ENCODE data around the gene TNFRSF1A.

DNA sequence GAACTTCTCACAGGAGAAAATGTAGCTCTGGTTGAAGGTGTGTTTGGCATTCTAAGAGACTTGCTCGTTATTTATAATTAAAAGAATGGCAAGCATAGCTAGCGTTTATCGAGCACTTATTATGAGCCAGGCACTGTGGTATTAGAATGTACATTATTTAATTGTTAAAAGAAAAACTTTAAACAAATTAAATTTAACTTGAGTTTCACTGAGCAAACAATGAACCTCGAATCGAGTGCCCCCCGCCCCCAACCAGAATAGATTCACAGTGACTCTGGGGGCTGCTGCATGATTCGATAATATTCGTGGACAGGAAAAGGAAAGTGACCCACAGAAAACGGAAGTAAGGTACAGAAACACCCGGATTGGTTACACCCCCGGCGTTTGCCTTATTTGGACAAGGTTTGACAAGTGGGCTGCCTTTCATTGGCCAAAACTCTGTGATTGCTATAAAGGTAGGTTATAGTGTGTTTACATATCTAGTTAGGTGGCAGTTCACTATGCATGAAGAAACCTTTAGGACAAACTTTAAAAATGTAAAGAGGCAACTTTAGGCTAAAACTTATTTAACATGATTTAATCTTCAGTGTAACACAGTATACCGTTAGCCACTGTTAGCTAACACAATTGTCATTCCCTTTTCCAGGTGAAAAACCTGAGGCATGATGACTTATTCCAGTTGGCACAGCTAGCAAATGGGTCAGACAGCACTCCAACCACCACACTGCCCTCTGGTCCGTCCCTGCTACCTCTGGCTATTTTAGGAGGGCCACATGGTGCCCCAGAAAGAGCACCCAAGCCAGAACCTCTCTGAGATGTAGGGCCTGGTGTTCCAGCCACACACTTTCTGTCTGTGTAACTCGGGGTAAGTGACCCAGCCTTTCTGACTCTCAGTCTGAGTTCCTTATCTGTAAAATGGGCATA is 26.4 kb upstream of the TNFRSF1A start:
- TF ChIP-seq RAD21 (IDR thresholded peaks at IDR 0.05) (no peak), FOXA2 (IDR thresholded peaks at IDR 0.05) (no peak), FOXA1 (IDR thresholded peaks at IDR 0.05) (no peak), EGR1 (IDR thresholded peaks at IDR 0.05; ENCODE audit: low read depth in 2 of 2) (no peak), GABPA (IDR thresholded peaks at IDR 0.05 in 1 of 2, conservative IDR thresholded peaks at IDR 0.05 in 1 of 2) (no peak), TAF1 (conservative IDR thresholded peaks at IDR 0.05) (no peak), HNF4A (conservative IDR thresholded peaks at IDR 0.05) (peak; percentile 28 to 32), RXRA (IDR thresholded peaks at IDR 0.05) (peak; percentile 60 to 61)
- TF ChIP-seq, protein P1, sequence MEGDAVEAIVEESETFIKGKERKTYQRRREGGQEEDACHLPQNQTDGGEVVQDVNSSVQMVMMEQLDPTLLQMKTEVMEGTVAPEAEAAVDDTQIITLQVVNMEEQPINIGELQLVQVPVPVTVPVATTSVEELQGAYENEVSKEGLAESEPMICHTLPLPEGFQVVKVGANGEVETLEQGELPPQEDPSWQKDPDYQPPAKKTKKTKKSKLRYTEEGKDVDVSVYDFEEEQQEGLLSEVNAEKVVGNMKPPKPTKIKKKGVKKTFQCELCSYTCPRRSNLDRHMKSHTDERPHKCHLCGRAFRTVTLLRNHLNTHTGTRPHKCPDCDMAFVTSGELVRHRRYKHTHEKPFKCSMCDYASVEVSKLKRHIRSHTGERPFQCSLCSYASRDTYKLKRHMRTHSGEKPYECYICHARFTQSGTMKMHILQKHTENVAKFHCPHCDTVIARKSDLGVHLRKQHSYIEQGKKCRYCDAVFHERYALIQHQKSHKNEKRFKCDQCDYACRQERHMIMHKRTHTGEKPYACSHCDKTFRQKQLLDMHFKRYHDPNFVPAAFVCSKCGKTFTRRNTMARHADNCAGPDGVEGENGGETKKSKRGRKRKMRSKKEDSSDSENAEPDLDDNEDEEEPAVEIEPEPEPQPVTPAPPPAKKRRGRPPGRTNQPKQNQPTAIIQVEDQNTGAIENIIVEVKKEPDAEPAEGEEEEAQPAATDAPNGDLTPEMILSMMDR (IDR thresholded peaks at IDR 0.05; ENCODE audit: low read depth, low read length, missing input control), result no peak
- TF ChIP-seq, protein P2, sequence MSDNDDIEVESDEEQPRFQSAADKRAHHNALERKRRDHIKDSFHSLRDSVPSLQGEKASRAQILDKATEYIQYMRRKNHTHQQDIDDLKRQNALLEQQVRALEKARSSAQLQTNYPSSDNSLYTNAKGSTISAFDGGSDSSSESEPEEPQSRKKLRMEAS (IDR thresholded peaks at IDR 0.05), result no peak
- TF ChIP-seq, protein P3, sequence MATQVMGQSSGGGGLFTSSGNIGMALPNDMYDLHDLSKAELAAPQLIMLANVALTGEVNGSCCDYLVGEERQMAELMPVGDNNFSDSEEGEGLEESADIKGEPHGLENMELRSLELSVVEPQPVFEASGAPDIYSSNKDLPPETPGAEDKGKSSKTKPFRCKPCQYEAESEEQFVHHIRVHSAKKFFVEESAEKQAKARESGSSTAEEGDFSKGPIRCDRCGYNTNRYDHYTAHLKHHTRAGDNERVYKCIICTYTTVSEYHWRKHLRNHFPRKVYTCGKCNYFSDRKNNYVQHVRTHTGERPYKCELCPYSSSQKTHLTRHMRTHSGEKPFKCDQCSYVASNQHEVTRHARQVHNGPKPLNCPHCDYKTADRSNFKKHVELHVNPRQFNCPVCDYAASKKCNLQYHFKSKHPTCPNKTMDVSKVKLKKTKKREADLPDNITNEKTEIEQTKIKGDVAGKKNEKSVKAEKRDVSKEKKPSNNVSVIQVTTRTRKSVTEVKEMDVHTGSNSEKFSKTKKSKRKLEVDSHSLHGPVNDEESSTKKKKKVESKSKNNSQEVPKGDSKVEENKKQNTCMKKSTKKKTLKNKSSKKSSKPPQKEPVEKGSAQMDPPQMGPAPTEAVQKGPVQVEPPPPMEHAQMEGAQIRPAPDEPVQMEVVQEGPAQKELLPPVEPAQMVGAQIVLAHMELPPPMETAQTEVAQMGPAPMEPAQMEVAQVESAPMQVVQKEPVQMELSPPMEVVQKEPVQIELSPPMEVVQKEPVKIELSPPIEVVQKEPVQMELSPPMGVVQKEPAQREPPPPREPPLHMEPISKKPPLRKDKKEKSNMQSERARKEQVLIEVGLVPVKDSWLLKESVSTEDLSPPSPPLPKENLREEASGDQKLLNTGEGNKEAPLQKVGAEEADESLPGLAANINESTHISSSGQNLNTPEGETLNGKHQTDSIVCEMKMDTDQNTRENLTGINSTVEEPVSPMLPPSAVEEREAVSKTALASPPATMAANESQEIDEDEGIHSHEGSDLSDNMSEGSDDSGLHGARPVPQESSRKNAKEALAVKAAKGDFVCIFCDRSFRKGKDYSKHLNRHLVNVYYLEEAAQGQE (IDR thresholded peaks at IDR 0.05), result no peak
- TF ChIP-seq, protein P4, sequence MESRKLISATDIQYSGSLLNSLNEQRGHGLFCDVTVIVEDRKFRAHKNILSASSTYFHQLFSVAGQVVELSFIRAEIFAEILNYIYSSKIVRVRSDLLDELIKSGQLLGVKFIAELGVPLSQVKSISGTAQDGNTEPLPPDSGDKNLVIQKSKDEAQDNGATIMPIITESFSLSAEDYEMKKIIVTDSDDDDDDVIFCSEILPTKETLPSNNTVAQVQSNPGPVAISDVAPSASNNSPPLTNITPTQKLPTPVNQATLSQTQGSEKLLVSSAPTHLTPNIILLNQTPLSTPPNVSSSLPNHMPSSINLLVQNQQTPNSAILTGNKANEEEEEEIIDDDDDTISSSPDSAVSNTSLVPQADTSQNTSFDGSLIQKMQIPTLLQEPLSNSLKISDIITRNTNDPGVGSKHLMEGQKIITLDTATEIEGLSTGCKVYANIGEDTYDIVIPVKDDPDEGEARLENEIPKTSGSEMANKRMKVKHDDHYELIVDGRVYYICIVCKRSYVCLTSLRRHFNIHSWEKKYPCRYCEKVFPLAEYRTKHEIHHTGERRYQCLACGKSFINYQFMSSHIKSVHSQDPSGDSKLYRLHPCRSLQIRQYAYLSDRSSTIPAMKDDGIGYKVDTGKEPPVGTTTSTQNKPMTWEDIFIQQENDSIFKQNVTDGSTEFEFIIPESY (IDR thresholded peaks at IDR 0.05), result no peak
- TF ChIP-seq, protein P5, sequence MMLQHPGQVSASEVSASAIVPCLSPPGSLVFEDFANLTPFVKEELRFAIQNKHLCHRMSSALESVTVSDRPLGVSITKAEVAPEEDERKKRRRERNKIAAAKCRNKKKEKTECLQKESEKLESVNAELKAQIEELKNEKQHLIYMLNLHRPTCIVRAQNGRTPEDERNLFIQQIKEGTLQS (IDR thresholded peaks at IDR 0.05), result no peak

All from liver (tissue), 3 donors.